Activated CD4-positive, CD25-positive, alpha-beta regulatory T cell (primary cell): ENCODE results near the gene IL7R.
A peak's percentile ranks its signal among the peaks of the same experiment; 100 is the strongest.
"Not testable (repeated sequence)": the region's sequence is repeated elsewhere in the genome, so short reads cannot be mapped to it uniquely, and the experiment has no call there.

Source experiments
- DNase-seq, 4 experiments: peaks; one replicate each; lab custom pipeline; 2025; lab: John Stamatoyannopoulos, UW

The IL7R gene

GRCh38 chr5:35842856-35843255 lies 13.8 kb upstream of the IL7R start:
- DNase-seq: no peak

GRCh38 chr5:35845508-35845907 lies 11.2 kb upstream of the IL7R start:
- DNase-seq: not testable (repeated sequence)

DNA sequence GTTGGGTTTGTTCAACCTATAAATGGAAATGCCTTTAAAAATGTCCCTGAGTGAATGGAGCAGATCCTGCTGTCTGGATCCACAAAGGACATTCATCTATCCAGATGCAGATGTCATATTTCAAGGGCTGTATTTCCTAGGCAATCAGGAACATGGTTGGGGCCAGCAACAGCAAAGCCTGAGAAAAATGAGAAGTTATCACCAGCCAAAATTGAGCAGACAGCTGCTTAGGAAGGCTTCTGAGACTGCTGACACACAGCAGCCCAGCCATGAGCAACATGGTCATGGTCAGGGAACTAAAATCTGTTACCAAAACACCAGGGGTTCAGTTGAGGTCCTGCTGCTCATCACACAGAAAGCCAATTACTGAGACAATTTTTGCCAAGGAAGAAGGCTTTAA lies 9.2 kb upstream of the IL7R start:
- no peak for DNase-seq

- DNase-seq: no peak
These were observed 8.7 kb upstream of the IL7R start for GRCh38 chr5:35847961-35848360.

- no peak for DNase-seq
These were observed 6.8 kb upstream of the IL7R start for GRCh38 chr5:35849860-35850259.

GRCh38 chr5:35850967-35851680 lies 5.6 kb upstream of the IL7R start:
- no peak for DNase-seq

GRCh38 chr5:35852084-35852734 lies 4.5 kb upstream of the IL7R start:
- peak in 1 of 4 experiments; percentile 2 for DNase-seq

DNA sequence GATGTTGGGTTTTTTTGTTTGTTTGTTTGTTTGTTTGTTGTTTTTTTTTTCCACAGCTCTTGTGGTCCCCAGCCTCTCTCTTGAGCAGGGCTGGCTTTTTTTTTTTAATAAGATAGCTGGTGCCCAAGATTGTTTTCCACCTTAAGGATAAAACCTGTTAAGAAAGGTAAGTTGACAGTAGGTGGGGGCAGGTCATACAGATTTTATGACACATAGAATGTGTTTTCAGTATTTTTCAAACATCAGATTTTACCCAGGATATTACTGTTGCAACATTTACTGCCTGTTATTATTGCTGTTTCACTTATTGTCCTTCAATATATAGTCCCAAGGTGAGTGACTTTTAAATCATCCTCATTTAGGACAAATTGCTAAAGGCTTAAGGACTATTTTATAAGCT lies 3.9 kb upstream of the IL7R start:
- no peak for DNase-seq

DNA sequence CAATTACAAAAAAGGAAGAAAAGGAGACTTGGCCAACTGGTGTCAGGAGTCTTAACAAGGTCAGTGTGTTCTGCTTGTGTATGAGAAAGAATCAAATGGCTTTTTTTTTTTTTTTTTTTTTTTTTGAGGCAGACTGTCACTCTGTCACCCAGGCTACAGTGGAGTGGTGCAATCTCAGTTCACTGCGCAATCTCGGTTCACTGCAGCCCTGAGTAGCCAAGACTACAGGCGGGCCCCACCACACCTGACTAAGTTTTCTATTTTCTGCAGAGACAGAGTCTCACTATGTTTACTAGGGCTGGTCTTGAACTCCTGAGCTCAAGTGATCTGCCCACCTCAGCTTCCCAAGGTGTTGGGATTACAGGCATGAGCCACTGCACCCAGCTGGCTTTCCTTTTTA lies 3.1 kb upstream of the IL7R start:
- peak; percentile 3 to 47 (median 38) for DNase-seq

DNA sequence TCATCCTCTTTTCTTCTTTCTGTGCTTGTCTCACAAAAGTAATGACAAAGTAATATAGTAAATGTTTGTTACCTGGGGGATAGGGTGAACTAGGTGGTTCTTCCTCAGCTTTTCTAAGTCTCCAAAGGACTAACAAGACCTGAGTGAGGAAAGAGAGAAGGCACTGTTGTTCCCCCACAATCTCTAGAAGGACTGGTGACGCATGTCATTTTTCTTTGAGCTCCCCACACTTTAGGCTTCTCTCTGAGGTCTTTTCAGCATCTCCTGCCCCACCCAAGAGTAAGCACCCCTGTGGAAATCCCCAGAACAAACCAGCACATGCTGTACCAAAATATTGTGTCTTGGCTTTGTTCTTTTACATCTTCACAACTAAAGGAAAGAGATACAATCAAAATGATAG lies 2.4 kb upstream of the IL7R start:
- peak in 2 of 4 experiments; percentile 19 to 33 for DNase-seq

DNA sequence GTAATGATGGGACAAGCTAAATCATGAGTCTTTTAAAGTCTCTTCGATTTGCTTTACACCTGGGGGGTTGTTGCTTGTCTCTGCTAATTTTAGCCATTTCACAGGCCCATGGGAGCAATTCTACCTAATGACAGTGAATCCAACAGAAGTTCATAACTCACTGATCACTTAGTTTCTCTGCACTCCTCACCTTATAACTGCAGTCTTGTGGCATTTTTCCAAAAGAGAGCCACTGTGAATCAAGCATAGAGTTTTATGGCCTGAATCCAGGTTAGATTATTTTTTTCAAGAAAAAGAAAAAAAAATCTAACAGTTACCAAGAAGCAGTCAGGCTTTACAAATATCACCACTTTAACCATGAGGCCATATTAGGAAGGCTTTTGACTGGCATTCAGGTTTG lies 1.5 kb upstream of the IL7R start:
- DNase-seq: no peak

GRCh38 chr5:35856186-35856764 lies 416 bp upstream of the IL7R start:
- DNase-seq: not testable (repeated sequence)

DNA sequence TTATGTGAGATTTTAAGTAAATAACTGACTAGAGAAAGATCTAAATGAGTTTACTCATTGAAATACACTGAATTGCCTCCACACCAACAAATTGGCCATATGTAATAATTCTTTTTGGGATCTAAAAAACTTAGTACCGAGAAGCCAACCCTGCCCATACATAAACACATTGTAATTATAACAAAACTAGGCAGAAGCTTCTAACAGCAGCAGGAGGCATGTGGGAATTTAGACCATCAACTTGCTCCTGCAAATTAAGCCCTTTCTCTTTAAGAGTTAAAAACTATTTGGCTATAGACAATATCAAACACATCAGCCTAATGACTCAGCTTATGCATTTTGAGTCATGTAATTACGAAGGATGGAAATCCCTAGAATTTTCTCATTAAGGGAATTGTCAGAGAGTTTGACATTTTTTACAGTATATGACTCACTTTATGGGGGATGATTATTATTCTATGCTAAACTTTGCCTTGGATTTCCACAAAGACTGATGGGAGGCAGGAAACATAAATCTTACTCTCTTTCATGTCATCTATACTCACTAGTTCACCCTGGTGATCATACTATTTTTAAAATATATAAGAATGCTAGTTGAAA lies 1.0 kb downstream of the IL7R start:
- no peak for DNase-seq

GRCh38 chr5:35859101-35859661 lies 2.5 kb downstream of the IL7R start:
- no peak for DNase-seq

- no peak for DNase-seq
These were observed 4.0 kb downstream of the IL7R start for GRCh38 chr5:35860686-35861085.

GRCh38 chr5:35861718-35862117 lies 5.0 kb downstream of the IL7R start:
- DNase-seq: no peak

DNA sequence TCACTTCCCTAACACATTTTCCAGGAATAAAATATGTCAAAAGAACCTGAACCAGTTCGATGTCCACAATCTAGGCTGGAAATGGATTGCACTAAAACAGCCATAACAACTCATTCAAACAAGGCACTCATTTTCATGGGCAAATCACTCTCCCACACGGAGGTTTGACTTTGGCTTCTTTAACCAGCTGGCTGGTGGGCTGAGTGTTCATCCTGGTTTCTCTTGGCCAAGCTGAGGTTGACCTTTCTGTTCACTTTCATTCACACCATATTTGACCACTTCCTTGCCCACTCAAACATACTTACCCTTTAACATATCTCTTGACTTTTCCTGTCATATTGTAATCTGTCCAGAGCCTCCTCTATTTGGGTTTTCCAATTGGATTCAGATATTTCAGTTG lies 5.4 kb downstream of the IL7R start:
- DNase-seq: no peak

DNA sequence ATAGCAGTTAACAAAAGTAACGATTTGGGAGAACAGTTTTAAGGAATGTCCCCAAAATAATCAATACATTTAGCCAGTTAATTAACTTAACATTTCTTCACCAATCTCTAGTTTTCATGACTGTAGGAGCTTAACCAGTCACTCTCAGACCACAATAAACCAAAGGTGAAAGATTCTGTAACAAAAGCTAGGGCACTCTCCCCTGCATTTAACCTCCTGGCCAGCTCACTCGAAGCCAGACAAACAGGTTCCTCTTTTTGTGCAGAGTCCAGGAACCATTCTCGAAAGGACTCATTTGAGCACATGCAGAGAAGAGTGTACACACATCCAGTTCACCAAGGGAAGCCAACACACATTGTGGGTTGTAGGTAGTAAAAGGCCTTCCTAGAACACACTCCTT lies 6.5 kb downstream of the IL7R start:
- DNase-seq: no peak

DNA sequence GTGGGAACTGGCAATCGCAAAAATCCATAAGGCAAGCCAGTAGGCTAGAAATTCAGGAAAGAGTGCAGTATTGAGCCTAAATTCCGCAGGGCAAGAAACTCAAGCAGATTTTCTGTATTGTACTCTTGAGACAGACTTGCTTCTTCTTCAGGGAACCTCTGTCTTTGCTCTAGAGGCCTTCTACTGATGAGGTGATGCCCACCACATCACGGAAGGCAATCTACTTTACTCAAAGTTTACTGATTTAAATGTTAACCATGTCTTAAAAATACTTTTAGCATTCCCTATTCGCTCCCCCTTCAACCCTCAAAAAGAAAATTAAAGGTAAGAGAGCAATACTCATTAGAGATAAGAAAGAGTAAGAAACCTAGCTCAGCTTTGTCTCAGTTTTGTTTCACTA lies 11.3 kb downstream of the IL7R start:
- no peak for DNase-seq

DNA sequence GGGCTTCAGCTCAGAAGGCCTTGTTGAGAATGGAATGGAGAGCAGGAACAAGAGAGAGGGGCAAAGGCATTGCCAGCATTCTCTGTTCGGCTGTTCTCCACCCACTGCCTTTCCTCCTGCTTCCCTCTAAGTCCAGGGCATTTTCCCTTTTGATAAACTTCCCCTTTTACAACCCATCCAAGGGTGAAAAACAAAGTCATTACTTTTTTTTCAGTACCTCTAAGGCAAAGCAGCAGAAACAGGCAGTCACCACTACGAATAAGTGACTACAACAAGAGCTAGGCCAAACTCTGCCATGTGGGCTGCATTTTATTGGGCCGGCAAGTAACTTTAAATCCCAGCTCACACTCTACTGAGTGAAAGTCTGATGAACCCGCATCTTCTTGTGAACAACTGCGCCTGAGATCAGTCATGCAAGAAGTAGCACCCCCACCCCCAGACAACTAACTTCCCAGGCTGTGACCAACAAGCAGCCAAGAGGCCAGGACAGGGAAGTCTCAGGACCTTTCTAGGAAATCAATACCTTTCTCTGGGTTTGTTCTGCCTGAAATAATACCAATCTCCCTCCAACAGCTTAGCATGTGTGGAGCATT lies 13.1 kb downstream of the IL7R start:
- no peak for DNase-seq

- DNase-seq: no peak
These were observed 13.9 kb downstream of the IL7R start for GRCh38 chr5:35870605-35871004.

- no peak for DNase-seq
These were observed 19.8 kb downstream of the IL7R start for GRCh38 chr5:35876454-35876853.
